GM20000 (cell line): ENCODE measurements around the gene PITX2.

Experiments
- DNase-seq: peaks from one replicate; pipeline ENCODE4 v3.0.0; 2012; ENCODE audit warnings: low spot score
- TF ChIP-seq, protein P1 (sequence below): IDR thresholded peaks from 2 replicates; pipeline ENCODE4 v1.5.1; 2012; ENCODE audit warnings: mild to moderate bottlenecking, control low read depth; ENCODE audit errors: extremely low read depth, missing control alignments

PITX2 gene

DNA sequence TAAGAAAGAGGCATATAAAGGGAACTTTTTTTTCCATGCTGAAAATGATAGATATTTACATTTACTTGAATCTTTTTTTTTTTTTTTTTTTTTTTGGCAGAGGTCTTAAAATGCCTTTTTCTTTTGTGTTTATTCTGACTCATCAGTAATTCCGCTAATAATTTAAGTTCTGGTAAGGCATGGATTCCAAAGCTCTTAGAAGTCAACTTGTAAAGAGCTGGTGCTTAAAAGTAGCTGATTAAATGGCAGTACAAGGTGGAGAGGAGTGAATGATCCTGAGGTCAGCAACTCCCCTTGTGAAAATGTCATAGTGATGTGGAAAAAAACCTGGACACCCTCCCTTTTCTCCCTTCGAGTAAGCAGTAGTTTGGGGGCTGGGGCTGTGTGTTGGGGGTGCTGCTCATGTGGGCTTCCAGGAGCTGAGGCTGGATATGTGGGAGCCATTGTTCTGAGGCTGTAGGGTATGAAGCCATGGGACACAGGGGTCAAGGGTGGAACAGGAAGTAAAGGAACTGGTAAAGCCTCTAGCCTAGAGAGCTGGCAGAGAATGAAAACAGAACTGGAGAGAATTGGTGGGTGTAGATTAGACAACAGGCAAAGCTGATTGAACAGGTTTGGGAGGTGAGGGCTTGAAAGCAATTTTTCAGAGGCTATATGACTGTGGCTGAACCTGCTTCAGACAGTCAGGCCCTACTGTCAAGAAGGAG is 41.0 kb upstream of the PITX2 start:
- no peak for DNase-seq
- TF ChIP-seq, protein P1, sequence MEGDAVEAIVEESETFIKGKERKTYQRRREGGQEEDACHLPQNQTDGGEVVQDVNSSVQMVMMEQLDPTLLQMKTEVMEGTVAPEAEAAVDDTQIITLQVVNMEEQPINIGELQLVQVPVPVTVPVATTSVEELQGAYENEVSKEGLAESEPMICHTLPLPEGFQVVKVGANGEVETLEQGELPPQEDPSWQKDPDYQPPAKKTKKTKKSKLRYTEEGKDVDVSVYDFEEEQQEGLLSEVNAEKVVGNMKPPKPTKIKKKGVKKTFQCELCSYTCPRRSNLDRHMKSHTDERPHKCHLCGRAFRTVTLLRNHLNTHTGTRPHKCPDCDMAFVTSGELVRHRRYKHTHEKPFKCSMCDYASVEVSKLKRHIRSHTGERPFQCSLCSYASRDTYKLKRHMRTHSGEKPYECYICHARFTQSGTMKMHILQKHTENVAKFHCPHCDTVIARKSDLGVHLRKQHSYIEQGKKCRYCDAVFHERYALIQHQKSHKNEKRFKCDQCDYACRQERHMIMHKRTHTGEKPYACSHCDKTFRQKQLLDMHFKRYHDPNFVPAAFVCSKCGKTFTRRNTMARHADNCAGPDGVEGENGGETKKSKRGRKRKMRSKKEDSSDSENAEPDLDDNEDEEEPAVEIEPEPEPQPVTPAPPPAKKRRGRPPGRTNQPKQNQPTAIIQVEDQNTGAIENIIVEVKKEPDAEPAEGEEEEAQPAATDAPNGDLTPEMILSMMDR: no peak

DNA sequence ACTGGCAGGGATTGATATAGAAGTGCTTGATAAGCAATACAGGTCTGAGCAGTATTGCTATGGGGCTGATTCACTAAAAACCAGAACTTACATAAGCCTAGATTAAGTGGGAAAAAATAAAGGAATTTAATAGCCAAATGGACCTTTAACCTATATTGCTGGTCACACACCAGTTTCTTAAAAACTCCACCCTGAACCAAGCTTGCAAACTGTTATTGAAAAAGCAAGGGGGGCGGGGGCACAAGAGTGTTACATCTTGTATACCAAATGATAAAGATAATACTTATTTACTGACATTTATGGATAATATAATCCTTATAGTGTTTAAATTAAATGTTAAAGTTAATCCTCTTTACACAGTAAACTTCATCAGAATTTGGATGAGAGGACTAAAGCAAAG is 40.3 kb upstream of the PITX2 start:
- TF ChIP-seq, protein P1: no peak
- DNase-seq: no peak

DNA sequence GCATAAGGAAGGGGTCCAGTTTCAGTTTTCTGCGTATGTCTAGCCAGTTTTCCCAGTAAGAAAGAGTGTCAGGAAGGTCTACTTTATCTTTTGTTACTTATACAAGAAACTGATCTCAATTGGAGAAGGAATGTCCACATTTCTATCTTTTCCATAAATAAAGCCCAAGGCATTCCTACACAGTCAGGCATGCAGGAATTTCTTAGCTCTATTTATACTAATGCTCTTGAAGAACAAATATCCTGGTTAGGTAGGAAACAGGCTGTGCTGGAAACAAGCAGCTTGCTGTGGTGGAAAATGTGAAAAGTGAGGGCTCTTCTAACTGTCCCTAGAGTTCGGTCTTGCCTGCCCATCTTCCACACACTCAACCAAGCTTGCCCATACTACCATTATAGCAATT is 37.9 kb upstream of the PITX2 start:
- DNase-seq: no peak
- TF ChIP-seq, protein P1: no peak

DNA sequence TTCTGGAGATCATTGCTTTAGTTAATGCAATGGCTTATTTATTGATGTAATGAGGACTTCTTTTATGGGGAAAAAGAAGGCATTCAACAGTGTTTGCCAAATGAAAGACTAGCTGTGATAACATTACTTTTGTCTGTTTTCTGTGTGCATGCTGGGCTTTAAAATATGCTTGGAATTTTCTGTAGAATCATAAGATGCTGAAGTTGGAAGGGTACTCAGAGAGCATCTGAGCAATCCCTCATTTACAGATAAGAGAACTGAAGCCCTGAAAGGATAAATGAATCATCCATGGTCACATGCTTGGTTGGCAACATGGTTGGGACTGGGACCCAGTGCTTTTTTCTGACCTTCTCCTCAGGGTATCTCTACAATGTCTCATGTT is 31.4 kb upstream of the PITX2 start:
- TF ChIP-seq, protein P1: no peak
- no peak for DNase-seq

DNA sequence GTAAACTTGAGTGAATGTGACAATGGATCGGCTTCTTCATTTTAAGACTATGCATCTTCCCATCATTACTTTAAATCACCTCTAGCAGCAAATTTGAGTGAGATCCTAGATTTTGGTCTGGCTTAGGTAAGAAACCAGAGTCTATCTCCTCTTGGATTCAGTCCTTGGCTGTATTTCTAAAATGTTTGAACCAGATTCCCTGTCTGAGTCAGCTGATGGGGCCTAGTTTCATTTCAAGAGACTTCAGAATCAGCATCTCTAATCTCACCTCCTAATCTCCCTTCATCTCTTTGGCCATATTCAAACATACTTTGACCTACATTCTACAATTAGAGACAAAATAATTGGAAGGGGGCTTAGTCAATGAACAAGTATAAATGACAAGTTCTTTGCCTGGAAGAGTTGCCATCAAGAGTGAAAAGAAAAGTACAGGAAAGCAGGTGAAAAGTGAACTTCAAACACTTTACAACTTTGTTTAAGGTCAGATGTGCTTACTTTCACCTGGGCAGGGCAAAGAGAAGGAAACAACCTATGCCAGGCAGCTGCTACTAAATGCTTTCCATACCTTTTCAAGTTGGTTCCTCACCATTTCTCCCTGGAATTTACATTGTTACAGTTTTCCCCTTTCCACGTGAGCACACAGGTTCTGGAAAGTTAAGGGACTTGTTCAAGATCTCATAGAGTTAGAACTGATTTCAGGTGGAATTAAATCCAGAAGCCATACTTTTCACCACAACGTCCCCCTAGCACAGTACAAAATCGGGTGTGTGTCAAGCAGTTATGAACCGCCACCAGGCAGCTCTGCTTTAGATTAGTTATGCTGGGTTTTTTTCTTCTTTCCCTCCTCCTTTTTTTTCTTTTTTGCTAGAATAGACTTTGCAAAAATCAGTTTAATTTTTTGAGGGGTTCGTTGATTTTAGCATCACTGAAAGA is 30.7 kb upstream of the PITX2 start:
- TF ChIP-seq, protein P1: no peak
- no peak for DNase-seq

DNA sequence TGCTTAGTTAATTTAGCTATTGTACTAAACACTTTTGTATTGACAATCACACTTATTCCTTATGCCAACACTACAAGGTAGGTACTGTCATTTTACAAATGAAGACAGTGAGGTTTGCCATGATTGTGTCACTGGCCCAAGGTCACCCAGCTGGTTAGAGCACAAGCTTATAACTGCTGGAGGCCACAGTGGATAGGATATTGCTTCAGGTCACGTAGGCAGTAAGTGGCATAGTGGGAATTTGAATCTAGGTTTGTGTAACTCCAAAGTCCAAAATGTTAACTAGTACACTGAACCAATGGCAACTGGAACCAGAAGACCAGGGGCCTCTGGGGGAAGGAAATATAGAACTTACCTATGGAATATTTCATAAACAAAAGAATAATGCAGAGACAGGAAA is 21.1 kb upstream of the PITX2 start:
- DNase-seq: no peak
- TF ChIP-seq, protein P1: no peak

DNA sequence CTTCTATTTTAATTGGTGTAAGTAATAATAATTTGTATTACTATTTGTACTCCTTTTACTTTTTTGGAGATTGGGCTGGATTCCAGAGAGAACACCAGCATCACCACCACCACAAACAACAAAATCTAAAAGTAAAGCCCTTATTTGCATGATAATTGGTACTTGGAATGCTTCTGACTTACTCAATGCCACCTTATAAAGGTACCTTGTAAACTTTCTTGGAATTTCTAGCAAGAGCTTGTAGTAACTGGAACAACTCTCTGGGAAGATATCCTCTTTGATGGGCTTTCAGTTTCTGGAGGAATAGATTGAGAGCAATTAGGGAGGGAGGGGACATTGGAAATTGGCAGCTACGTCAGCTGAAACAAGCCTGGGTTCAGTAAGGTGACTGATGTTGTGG is 20.2 kb upstream of the PITX2 start:
- DNase-seq: no peak
- TF ChIP-seq, protein P1: no peak
